SK-N-SH treated with all-trans-retinoic acid at 6 μM for 48 hours (cell line): ENCODE data around the gene IL16.
A peak's percentile ranks its signal among the peaks of the same experiment; 100 is the strongest.

Source experiments
- ATAC-seq: fragments of 200-7000 bp; cut with Tn5 transposase; 3 replicates; pipeline ENCODE4 v1.9.1; 2020; ENCODE audit warnings: mild to moderate bottlenecking, moderate library complexity
- ESRRG ChIP-seq: fragments of 250-450 bp; sonication (Bioruptor Pico); IDR thresholded peaks from 2 replicates; pipeline ENCODE4 v1.6.1; 2021; ENCODE audit warnings: mild to moderate bottlenecking
- GLIS3 ChIP-seq: fragments of 250-450 bp; sonication (Bioruptor Pico); IDR thresholded peaks from 2 replicates; pipeline ENCODE4 v1.5.0; 2020; ENCODE audit warnings: mild to moderate bottlenecking, moderate library complexity
- ISL1 ChIP-seq: fragments of 250-450 bp; sonication (Bioruptor Pico); IDR thresholded peaks from 2 replicates; pipeline ENCODE4 v2.1.2; 2022; ENCODE audit warnings: mild to moderate bottlenecking, moderate library complexity
- PPARA ChIP-seq: fragments of 250-450 bp; sonication (Bioruptor Pico); IDR thresholded peaks from 2 replicates; pipeline ENCODE4 v1.5.0; 2020; ENCODE audit warnings: mild to moderate bottlenecking, borderline replicate concordance
- RARB ChIP-seq: fragments of 250-450 bp; sonication (Bioruptor Pico); IDR thresholded peaks from 2 replicates; pipeline ENCODE4 v1.8.0; 2021; ENCODE audit warnings: mild to moderate bottlenecking, moderate library complexity
- SNAI2 ChIP-seq: fragments of 250-450 bp; sonication (Bioruptor Pico); IDR thresholded peaks from 2 replicates; pipeline ENCODE4 v1.5.0; 2020; ENCODE audit warnings: mild to moderate bottlenecking, moderate library complexity
- ZC3H10 ChIP-seq: fragments of 250-450 bp; sonication (Bioruptor Pico); IDR thresholded peaks from 2 replicates; pipeline ENCODE4 v1.5.1; 2021; ENCODE audit warnings: mild to moderate bottlenecking, moderate library complexity
- ZFP30 ChIP-seq: fragments of 450-650 bp; formaldehyde crosslinking; IDR thresholded peaks from 2 replicates; pipeline ENCODE4 v1.5.0; 2022; ENCODE audit warnings: mild to moderate bottlenecking, moderate library complexity
- ZNF565 ChIP-seq: fragments of 450-650 bp; formaldehyde crosslinking; conservative IDR thresholded peaks from 2 replicates; pipeline ENCODE4 v1.5.0; 2020; ENCODE audit warnings: low read depth, mild to moderate bottlenecking, moderate library complexity
- ZNF70 ChIP-seq: fragments of 450-650 bp; formaldehyde crosslinking; IDR thresholded peaks from 2 replicates; pipeline ENCODE4 v1.5.0; 2020; ENCODE audit warnings: mild to moderate bottlenecking, moderate library complexity
- ZNF8 ChIP-seq: fragments of 450-650 bp; formaldehyde crosslinking; IDR thresholded peaks from 2 replicates; pipeline ENCODE4 v1.5.0; 2020; ENCODE audit warnings: mild to moderate bottlenecking, moderate library complexity
- TF ChIP-seq, protein P1 (sequence below): fragments of 250-450 bp; sonication (Bioruptor Pico); IDR thresholded peaks from 2 replicates; pipeline ENCODE4 v1.8.0; 2020; ENCODE audit warnings: mild to moderate bottlenecking, moderate library complexity, borderline replicate concordance
- TF ChIP-seq, protein P2 (sequence below): fragments of 250-450 bp; sonication (Bioruptor Pico); IDR thresholded peaks from 2 replicates; pipeline ENCODE4 v1.5.1; 2021; ENCODE audit warnings: mild to moderate bottlenecking, moderate library complexity
- TF ChIP-seq, protein P3 (sequence below): fragments of 250-450 bp; sonication (Bioruptor Pico); IDR thresholded peaks from 2 replicates; pipeline ENCODE4 v1.5.0; 2020; ENCODE audit warnings: mild to moderate bottlenecking, moderate library complexity
- TF ChIP-seq, protein P4 (sequence below): fragments of 250-450 bp; sonication (Bioruptor Pico); IDR thresholded peaks from 2 replicates; pipeline ENCODE4 v1.8.0; 2021; ENCODE audit warnings: low read depth, mild to moderate bottlenecking, moderate library complexity, borderline replicate concordance

IL16 gene

DNA sequence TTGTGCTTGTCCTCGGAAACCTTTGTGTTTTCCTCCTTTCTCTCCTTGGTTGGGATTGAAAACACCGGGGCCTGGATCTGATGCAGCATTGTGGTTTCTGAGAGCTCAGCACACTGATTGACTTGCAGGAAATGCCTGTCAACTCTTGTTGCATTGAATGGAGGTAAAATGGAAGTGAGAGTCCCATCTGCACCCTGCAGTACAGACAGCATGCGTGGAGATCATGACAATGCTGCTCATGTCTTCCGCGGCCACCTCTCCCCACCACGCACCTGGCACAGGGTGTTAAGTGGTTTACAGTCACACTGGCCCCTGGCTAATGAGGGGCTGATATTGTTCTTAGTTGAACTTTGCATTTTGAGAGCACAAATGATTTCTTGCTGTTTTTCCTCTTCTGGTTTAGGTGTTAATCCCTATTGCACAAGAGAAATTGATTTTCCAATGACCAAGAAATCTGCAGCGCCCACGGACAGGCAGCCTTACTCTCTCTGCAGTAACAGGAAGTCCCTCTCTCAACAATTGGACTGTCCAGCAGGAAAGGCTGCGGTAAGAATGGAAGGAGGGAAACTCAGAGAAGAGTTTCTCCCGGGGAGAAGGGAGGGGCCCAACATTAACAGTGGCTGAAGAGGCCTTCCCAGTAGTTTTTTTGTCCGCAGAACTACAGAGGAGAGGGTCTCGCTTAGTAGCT lies 68.7 kb downstream of the IL16 start (continued):
- TF ChIP-seq GLIS3 (CRISPR knock-in tag) (no peak), ZC3H10 (CRISPR knock-in tag) (no peak), ISL1 (CRISPR knock-in tag) (no peak), ZNF70 (CRISPR knock-in tag) (no peak)

DNA sequence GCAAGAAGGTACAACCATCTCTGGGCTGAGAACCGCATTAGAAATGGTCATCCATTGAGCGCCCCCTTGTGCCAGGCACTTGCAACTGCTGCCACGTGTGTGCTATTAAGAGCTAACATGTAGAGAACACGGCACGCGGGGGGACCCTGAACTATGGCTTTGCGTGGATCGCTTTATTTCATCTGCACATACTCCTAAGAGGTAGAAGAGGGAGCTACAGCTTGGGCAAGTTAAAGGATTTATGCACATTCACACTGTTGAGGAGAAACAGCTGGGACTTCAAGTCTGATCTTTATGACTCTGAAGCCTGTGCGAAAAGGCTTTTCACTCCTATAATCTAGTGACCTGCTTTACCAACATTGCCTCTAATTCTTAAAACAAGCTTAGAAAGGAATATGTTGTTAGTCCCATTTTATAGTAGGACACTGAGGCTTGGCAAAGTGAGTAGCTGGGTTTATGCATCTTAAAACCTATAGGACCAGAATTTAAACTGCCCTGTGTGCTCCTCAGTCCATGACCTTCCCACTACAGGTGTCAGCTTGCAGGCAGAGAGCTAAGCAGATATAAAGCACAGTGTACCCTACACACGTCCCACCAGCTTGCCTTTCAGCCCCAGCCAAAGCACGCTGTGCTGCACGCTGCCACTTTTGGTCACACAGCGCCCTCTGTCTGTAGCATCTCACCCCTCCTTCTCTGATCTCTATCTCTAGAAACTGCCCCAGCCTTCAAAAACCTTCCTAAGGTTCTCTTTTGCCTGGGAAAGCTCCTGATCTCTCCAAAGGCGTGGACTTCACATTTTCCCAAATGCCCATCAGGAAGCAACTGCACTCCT lies 69.5 kb downstream of the IL16 start:
- TF ChIP-seq ISL1 (CRISPR knock-in tag): no peak
- no peak for TF ChIP-seq ZNF565 (CRISPR knock-in tag)
- TF ChIP-seq, protein P1, sequence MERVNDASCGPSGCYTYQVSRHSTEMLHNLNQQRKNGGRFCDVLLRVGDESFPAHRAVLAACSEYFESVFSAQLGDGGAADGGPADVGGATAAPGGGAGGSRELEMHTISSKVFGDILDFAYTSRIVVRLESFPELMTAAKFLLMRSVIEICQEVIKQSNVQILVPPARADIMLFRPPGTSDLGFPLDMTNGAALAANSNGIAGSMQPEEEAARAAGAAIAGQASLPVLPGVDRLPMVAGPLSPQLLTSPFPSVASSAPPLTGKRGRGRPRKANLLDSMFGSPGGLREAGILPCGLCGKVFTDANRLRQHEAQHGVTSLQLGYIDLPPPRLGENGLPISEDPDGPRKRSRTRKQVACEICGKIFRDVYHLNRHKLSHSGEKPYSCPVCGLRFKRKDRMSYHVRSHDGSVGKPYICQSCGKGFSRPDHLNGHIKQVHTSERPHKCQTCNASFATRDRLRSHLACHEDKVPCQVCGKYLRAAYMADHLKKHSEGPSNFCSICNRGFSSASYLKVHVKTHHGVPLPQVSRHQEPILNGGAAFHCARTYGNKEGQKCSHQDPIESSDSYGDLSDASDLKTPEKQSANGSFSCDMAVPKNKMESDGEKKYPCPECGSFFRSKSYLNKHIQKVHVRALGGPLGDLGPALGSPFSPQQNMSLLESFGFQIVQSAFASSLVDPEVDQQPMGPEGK (CRISPR knock-in tag): no peak
- TF ChIP-seq, protein P2, sequence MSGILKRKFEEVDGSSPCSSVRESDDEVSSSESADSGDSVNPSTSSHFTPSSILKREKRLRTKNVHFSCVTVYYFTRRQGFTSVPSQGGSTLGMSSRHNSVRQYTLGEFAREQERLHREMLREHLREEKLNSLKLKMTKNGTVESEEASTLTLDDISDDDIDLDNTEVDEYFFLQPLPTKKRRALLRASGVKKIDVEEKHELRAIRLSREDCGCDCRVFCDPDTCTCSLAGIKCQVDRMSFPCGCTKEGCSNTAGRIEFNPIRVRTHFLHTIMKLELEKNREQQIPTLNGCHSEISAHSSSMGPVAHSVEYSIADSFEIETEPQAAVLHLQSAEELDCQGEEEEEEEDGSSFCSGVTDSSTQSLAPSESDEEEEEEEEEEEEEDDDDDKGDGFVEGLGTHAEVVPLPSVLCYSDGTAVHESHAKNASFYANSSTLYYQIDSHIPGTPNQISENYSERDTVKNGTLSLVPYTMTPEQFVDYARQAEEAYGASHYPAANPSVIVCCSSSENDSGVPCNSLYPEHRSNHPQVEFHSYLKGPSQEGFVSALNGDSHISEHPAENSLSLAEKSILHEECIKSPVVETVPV (CRISPR knock-in tag): no peak
- no peak for TF ChIP-seq SNAI2
- no peak for TF ChIP-seq GLIS3 (CRISPR knock-in tag)
- TF ChIP-seq RARB: no peak
- TF ChIP-seq ZFP30 (CRISPR knock-in tag): no peak
- TF ChIP-seq ZC3H10 (CRISPR knock-in tag): no peak
- peak; percentile 98 for ATAC-seq

DNA sequence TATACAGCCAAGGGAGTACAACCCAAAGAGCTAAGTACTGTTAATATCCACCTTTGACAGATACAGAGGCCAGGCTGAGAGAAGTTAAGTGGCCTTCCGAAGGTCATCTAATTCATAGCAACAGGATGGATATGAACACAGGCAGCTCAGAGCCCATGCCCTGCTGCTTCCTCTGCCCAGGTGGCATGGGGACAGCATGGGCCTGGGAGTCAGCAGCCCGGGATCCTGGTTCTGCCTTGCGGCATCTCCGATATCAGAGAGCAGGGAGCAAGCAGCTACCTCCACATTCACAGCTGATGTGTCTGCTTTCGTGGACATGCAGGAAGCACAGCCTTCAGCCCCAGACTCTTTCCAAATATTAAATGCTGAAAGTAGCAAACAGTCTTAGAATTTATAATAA lies 71.7 kb downstream of the IL16 start:
- TF ChIP-seq, protein P3, sequence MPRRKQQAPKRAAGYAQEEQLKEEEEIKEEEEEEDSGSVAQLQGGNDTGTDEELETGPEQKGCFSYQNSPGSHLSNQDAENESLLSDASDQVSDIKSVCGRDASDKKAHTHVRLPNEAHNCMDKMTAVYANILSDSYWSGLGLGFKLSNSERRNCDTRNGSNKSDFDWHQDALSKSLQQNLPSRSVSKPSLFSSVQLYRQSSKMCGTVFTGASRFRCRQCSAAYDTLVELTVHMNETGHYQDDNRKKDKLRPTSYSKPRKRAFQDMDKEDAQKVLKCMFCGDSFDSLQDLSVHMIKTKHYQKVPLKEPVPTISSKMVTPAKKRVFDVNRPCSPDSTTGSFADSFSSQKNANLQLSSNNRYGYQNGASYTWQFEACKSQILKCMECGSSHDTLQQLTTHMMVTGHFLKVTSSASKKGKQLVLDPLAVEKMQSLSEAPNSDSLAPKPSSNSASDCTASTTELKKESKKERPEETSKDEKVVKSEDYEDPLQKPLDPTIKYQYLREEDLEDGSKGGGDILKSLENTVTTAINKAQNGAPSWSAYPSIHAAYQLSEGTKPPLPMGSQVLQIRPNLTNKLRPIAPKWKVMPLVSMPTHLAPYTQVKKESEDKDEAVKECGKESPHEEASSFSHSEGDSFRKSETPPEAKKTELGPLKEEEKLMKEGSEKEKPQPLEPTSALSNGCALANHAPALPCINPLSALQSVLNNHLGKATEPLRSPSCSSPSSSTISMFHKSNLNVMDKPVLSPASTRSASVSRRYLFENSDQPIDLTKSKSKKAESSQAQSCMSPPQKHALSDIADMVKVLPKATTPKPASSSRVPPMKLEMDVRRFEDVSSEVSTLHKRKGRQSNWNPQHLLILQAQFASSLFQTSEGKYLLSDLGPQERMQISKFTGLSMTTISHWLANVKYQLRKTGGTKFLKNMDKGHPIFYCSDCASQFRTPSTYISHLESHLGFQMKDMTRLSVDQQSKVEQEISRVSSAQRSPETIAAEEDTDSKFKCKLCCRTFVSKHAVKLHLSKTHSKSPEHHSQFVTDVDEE (CRISPR knock-in tag): no peak
- no peak for TF ChIP-seq PPARA (CRISPR knock-in tag)
- no peak for ATAC-seq

DNA sequence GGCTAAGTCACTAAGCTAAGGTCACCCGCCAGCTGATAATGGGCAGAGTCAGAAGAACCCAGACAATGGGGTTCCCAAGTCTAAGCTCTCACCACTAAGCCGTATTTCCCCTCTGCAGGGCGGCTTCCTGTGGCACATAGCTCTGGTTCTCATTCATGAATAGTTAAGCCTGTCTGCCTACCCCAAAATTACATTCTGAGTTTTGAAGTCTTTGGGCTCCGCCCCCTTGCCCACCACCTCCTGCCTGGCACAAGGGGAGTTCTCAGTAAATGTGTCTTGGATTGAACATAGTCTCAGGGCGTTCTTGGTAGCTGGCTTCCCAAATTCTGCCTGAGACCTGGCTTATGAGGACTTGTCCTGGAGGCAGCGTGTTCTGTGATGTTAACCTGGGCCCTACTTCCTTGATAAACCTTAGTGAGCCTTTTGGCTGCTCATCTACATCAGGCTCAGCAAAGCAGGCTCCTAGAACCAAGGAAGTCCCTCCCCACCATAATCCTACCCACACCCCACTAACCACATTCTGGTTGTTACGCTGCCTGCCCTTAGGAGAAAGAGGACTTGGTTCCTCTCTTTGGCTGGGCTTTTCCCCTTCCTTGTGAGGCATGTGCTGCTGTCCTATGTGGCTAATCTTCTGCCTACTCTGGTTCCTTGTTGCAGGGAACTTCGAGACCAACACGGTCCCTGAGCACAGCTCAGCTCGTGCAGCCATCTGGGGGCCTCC lies 72.4 kb downstream of the IL16 start:
- no peak for ATAC-seq
- TF ChIP-seq ESRRG (no peak), SNAI2 (no peak), ZNF70 (CRISPR knock-in tag) (no peak), ZNF8 (CRISPR knock-in tag) (no peak)
- TF ChIP-seq, protein P3 (CRISPR knock-in tag): no peak
- TF ChIP-seq, protein P4, sequence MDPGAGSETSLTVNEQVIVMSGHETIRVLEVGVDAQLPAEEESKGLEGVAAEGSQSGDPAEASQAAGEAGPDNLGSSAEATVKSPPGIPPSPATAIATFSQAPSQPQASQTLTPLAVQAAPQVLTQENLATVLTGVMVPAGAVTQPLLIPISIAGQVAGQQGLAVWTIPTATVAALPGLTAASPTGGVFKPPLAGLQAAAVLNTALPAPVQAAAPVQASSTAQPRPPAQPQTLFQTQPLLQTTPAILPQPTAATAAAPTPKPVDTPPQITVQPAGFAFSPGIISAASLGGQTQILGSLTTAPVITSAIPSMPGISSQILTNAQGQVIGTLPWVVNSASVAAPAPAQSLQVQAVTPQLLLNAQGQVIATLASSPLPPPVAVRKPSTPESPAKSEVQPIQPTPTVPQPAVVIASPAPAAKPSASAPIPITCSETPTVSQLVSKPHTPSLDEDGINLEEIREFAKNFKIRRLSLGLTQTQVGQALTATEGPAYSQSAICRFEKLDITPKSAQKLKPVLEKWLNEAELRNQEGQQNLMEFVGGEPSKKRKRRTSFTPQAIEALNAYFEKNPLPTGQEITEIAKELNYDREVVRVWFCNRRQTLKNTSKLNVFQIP: no peak
